SKM-1 treated with dmso at 0.1 percent for 144 hours (cell line): Measurements from ENCODE around the gene FERMT1.
A peak's percentile ranks its signal among the peaks of the same experiment; 100 is the strongest.
"Not testable (repeated sequence)": the region's sequence is repeated elsewhere in the genome, so short reads cannot be mapped to it uniquely, and the experiment has no call there.

Experiments used
- DNase-seq: peaks from one replicate; lab custom pipeline; 2025; ENCODE audit not compliant: unreplicated experiment; lab: John Stamatoyannopoulos, UW

FERMT1 gene

DNA sequence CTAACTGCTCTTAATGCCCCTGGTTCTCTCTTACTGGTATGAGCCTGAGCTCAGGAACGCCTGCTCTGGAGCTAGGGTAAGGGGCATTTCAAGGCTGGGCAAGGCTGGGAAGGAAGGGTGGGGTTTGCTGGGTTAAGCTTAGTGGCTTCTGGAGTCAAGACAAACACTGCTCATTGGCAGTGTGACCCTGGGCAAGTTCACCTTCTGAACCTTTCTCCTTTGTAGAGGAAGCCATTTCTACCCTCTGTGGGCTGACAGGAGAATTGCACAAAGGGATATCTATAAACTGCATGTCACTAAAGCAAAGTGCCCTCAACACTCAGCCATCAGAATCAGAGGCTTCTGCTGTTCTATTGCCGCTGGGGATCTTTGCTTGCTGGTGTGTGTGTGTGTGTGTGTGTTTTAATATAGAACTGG, 48.7 kb downstream of the FERMT1 start:
- peak; percentile 19 for DNase-seq

DNA sequence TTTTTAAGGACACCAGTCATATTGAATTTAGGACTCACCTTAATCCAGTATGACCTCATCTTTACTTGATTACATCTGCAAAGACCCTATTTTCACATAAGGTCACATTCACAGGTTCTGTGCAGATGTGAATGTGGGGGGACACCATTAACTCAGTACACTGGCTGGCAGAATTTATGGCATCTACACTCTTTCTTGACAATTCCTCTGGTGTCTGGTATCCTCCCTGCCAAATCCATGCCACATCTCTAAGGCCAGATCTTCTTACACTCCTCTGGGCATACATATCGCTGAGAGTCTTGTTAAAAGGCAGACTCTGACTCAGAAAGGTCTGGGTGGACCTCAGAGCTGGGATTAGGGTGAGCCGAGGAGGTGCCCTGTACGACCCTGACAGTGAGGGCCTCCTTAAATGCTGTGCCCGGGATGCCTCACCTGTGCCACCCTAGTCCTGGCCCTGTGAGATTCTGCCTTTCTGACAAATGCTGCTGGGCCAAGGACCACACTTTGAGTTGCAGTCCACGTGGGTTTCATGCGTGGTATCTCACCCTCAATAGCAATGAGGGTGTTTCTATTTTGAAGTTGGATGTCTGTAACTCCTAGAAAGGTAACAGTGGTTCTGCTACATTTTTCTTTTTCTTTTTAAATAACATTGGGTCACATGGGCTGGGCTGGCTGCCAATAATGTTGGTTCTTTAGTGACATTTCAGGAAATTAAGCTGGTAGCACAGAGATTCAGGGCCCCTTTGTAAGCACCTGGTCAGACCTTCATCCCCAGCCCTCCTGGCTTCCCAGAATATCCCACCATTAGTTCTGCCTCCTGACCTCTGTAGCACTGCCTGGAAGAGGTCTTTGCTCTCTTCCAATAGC, 51.8 kb downstream of the FERMT1 start:
- DNase-seq = no peak

DNA sequence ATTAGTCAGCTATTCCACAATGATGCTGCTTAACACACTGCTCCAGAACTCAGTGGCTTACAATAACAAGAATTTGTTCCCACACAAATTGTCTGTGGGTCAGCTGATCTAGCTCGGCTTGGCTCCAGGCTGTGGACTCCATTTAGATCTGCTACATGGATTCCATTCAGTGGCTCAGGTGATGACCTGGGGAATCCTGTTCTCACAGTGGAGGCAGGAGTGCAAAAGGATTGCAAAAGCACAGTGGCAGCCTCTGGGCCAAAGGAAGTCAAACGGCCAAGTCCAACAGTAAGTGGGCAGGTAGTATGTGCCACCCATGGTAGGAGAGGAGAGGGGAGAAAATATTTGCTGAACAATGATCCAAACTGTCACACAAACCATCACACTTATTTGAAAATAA, 53.2 kb downstream of the FERMT1 start:
- DNase-seq = no peak

DNA sequence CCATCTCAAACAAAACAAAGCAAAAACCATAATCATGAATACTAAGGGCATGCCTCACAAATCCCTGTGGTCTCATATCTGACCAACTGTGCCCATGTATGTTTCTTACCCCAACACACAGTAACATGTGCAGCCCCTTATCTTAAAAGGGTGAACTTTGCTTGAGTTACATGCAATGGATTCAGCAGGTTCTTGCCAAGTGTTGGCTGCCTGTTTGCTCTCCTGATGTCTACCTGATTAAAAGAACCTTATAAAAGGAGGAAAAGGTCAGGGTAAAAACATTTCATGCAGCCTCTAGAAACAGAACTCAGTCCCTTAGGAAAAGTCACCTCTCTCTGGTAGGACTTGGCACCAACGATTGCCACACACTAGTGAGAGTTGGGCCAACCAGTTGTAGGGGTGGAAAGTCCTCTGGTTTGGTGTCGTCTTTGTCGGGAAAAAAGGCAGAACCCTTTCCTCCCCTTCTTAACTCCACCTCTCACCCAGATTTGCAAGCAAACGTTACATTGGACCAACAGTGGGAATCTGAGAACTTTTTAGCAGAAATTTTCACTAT, 55.0 kb downstream of the FERMT1 start:
- DNase-seq = no peak

DNA sequence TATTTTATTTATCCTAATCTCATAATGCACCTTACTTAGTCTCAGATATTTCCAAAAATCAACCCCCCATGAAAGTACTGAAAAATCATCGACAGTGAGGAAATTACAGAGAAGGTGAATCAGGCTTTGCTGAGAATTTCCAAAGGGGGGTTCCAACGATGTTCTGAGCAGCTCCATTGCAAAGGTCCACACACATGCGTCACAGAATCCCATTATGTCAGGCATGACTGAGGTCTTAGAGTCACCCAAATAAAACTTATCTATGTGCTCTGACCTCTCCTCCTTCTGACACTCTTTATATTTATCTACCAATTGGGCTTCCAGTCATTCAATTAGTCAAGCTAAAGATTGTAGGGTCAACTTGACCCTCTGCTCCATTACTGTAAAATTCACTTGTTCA, 56.2 kb downstream of the FERMT1 start:
- no peak for DNase-seq

DNA sequence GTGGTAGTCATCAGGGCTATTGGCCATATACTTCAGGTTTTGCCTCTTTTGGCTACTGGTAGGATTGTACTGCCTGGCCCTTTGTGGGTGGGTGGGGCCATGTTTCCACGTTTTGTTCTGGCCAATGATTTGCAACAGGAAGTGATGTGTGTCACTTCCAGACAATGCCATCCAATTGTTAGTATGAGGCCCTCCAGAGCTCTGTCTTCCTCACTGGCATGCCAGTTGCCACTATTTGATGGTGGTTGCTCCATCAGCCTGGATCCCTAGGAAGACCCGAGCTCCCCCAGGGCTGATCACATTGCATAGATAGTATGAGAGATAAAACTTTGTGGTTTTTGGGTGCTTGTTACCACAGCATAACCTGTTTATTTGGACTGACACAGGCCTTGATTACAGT, 61.3 kb downstream of the FERMT1 start:
- no peak for DNase-seq

DNA sequence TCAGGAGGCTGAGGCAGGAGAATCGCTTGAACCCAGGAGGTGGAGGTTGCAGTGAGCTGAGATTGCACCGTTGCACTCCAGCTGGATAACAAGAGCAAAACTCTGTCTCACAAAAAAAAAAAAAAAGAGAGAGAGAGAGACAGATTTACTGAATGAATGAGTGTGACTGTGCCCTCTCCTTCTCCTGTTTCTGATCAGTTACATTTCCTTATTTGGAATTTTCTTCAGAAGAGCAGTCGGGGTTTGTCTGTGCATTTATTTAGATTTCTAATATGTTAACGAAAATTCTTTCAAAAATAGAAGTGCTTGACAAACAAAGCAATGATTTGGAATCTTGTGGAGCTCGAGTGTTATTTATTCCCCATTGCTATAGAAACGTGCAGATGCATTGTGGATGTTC, 62.6 kb downstream of the FERMT1 start:
- DNase-seq = no peak

DNA sequence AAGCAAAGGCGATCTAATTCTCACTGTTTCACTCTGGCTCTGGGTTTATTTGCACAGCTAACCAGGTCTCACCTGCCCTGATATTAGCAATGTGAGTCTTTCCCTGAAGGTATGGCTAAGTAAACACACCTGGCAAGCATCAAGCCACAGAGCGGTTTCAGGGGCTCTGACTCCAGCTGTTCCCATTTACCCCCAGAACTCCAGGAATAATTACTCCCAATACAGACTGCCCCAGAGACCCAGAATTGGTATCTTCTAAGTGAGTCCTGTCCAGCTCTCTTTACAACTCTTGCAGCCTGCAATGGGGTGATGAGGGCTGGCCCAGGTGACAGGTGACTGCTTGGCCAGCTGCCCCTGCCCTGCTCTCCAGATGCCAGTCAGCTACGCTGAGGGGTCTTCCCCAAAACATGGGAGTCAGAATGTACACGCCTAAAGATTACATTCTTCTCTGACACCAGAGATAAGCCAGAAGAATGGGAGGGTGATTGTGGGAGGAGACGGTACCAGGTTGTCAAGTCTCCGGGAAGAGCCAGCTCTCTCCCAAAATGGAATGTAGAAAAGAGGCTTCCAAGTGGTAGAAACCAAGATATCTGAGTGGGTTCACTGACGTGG, 64.0 kb downstream of the FERMT1 start:
- DNase-seq = no peak

DNA sequence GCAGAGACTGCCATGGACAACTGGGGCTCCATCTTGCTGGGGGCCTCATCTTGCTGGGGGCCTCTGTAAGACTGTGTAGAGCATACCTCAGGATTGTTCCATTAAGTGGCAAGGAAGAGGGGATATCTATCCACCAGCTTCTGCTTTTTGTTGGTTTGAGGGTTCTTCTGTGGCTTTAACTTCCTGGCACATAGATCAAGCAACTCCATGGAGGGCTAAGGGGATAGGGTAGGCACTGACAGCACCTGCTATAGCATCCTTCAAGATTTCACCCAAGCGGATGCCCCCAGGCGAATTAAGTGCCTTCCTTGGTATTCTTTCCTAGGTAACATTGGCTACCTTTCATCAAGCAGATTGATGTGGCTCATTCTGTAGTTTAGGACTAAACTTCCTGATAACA, 65.1 kb downstream of the FERMT1 start:
- DNase-seq = peak; percentile 4

DNA sequence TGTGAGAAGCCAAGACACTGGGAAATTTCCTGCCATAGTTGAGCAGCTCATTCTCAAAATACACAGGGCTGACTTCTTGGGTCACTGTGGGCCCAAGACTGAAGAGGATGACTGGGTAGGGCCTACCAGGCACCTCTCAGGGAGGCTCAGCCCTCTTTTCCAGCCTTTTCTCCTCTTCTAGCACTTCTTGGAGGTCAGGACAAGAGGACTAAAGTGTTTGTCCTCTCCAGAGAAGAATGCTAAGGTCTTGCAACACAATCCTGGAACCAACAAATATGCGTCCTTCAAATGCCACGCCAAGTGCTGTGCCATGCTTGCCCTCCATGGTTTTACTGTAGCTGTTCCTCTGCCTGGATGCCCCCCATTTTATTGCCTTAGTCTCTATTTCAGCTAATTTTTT, 65.7 kb downstream of the FERMT1 start:
- DNase-seq = no peak

DNA sequence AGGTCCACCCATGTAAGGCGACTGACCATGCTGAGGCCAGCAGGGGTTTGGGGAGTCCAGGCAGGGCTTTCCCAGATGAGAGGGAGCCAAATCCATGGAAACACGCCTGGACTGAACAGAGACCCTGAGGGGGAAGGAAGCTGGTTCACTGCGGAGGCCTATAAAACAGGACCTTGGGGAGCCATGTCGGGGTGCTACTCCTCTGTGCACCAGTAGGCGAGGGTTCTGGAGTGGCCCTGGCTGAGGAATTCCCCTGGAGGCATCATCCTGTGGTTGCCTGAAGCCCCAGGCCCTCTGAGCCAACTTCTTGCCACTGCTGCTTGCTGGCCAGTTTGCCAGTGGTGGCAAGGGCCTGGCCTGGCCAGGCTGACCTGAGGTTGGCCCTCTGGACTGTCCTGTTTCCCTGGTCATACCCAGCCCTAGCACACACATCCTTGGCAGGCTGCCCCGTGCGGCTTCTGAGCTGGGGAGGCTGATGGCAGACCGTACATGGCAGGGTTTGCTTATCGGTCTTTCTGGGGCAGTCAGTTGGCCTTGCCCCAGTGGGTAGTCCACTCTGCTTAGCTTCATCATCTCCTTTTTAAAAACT, 66.8 kb downstream of the FERMT1 start:
- no peak for DNase-seq

DNA sequence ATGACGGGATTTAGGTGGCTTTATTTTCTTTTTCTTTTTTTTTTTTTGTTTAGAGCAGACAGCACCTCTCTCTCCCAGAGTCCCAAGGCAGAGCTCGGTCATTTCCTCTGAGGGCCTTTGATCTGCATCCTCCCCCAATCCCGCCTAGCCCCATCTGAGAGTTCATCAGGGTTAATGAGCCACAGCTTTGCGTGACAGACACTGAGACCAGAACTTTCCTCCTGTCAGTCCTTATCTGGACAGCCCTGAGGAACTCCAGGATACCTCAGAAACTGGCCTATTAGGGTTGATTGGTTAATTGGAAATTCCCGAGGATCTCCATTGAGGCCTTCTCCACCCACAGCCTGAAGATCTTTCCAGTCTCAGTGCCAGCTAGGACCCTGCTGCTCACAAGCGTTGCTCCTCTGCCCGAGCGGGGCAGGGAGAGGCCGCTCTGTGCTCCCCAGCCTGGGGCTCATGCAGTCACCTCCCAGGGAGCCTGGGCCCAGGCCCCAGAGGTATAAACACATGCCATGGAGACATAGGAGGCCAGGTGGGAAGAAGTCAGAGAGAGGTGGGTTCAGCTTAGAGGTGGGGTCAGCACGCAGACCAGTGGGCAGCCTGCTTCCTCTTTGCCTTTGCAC, 67.6 kb downstream of the FERMT1 start:
- DNase-seq = no peak

DNA sequence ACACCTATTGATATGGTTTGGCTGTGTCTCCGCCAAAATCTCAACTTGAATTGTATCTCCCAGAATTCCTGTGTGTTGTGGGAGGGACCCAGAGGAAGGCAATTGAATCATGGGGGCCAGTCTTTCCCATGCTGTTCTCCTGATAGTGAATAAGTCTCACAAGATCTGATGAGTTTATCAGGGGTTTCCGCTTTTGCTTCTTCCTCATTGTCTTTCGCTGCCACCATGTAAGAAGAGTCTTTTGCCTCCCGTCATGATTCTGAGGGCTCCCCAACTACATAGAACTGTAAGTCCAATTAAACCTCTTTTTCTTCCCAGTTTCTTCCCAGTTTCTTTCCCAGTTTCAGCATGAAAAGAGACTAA, 68.2 kb downstream of the FERMT1 start:
- not testable (repeated sequence) for DNase-seq

DNA sequence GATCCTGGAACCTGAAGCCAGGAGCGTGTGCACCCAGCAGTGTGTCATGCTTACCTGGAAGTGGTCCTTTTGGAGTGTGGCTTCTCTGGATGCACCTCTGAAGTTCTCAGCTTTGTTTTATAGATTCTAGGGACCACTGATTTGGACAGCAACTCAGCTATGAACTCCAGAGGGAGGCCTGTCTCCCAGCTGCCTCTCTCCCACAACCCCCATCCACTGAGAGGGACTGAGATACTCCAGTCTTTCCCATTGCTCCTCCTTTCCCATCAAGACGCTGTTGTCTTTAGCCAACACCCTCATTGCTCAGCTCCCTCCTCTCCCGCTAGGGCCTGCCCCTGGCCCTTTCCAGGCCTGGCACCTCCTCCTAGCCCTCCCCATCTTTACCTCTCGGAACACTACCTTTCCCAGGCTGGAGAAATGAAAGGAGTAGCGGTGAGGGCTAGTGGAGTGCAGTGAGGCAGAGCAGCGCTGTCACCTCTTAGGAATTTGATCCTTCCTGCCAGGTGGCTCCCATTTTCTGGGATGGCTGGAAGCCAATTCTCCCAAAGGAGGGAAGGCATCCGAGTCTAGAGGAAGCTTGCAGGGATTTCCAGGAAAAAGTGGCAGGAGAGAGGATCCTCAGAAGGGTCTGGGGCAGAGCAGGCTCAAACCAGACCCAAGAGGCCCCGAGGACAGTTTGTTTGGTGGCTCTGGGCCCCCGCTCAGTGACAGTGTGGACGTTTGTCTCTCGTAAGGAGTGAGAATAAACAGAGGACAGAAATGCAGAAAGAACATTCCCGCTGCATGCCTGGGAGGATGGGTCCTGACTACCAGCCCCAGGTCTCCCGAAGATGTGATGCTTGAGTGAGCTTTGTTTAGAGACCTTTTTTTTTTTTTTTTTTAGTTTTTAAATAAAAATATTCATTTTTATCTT, 68.8 kb downstream of the FERMT1 start, which contains the start of gene LRRN4:
TSS of gene LRRN4 (minus strand) at position 285 of the 913 bp plus-strand sequence. CDS start 1,261 bp downstream, outside the sequence.
- no peak for DNase-seq

DNA sequence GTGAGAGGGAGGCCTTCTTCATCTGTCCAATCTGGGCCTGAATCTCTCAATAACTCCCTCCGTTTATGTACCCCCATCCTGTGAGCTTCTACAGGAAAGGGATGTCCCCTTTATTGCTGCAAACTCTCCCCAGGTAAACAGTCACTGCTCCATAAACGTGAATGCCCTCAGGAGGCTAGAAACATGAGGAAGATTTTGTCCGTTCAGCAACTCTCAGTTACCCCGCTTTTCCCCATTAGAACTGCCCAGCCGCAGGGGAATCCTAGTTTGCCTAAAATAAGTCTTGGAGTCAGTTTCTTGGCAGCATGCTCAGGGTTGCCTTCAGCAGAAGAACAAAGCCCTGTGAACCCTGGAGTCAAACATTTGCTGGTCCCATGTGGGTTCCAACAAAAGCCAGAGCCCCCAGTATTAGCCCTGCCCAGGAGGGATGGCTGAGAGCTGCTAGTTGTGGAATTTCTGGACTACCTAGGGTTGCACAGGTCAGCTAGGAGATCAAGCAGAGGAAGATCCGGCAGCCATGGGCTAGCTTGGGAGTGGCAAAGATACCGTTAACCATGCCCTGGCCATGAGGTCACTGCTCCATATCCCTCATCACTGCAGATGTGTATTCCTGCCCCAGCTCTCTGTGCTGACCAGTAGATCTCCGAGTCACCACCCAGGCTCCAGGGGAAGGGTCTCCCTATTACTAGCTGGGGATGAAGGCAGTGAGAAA, 69.6 kb downstream of the FERMT1 start:
- DNase-seq = no peak

DNA sequence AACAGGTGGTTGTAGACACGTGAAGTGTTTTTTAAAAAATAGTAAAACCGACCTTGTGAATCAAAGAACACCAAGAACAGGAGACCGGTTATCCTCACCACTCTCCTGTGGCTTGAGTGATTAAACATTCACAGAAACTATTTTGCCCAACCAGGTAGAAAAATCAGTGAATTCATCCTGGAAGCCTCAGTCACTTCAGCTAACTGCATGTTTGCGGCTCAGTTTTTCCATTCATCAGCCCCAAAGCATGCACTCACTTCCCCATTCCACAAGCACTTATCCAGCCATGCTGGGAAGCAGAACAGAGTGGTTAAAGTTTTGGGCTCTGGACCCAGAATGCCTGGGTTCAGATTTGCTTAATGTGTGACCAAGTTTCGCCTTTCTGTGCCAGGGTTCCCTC, 71.3 kb downstream of the FERMT1 start:
- DNase-seq = no peak

DNA sequence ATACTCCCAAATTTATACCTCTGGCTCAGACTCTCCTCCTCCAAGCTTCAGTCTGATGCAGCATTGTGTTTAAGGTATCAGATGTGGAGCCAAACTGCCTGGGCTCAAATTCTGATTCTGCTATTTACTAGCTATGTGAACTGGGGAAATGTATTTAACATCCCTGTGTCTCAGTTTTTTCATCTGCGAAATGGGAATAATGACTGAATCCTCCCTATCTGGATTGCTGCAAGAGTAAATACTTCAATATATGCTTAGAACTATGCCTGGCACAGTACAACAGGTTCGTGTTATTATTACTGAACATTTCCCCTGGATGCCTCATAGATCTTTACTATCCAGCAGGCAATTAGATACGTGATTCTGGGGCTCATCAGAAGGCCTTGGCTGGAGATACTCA, 74.4 kb downstream of the FERMT1 start:
- no peak for DNase-seq

DNA sequence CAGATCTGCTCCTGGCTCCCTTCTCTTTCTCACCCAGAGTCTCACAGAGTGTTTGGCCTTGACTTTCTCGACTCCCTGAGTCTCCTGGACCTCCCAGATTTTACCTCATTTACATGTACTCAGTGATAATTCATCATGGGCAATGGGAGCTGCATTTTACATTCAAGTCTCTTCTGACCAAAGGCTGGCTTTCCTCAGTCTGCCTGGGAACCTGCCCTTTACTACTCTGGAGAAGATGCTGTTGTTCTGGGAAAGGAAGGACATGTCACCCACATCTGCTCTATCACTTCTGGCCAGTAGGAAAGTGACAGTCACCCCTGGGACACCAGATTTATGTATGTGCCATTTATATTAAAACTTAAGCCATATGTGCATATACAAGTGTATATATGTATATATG, 76.4 kb downstream of the FERMT1 start:
- DNase-seq = no peak

DNA sequence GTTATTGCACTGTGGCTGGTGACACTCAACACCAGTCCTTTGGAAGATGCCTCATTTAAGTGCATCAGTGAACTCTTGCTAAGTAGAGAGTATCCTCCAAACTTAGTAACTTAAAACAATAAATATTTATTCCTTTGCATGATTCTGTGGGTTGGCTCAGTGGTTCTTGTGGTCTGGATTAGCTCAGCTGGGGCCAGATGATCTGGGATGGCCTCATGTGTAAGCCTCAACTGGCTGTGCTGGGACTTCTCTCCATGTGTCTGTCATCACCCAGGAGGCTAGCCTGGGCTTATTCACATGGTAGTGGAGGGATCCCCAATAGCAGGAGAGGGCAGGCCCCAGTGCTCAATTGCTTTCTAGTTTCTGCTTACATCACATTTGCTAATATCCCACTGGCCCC, 77.3 kb downstream of the FERMT1 start:
- no peak for DNase-seq

DNA sequence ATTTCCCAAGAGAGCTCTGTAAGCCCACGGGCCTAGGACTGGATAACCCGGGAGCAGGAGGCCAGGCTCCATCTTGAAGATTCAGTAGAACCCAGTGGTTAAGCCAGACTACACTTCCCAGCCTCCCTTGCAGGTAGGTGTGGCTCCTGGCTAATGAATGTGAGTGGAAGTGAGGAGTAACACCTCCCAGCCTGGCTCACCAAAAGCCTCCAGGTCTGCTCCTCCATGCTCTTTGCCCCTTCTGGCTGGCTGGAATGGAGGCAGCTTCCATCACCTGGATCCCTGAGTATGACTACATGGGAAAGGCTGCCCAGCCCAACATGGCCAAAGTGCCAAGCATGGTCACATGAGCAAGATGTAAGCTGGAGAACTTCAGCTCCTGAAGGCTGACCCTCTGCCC, 78.7 kb downstream of the FERMT1 start:
- DNase-seq = no peak
